HG03039 (cell line): ENCODE data around the gene TIAM2.
A peak's percentile ranks its signal among the peaks of the same experiment; 100 is the strongest.

Experiments
- ATAC-seq: cut with Tn5 transposase; IDR thresholded peaks from one replicate; pipeline ENCODE4 v1.9.1; 2021; ENCODE audit warnings: mild to moderate bottlenecking, moderate library complexity; ENCODE audit not compliant: unreplicated experiment

TIAM2 gene

DNA sequence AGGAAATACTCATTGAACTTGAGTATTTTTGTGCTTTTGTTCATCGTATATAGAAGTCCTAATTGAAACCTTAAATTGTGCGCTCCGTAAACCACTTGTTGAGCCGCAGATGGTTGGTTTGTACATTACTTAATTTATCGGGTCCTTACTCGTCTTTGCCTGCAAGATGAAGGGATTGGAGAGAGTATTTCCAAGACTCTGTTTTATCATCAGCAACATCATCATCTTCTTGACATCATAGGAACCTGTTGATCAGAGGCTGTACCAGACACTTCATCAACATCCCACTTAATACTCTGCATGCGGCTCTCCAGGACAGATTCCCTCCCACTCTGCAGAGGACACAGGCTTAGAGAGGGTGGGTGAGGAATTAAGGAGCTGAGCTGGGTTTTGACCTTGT is 28.6 kb downstream of the TIAM2 start:
- ATAC-seq = no peak

DNA sequence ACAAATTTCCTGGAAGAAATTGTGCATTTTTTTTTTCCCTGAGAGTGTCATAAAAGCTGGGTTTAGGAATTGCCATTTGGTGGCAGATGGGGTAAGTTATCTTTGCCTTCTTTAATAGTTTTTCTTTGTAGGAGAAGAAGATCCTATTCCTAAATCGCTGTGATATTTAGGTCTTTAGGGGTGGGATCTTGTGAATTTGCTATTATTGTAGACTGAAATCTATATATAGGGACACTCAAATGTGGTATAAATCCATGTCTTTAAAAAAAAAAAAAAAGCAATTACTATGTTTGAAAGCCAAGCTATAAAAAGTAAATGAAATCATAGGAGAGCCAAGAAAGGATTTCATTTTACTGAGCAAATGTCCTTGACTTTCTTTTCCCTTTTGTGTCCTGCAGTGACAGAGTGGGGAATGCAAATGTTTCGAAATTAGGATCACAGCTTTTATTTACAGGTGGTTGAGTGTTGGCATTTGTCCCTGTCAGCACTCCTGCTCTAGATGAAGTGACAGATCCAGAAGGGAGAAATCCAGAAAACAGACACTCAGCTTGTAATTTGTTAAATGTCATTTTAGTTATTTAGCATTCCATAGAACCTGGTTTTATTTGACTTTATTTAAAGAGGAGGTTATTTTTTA is 29.4 kb downstream of the TIAM2 start:
- ATAC-seq = no peak

DNA sequence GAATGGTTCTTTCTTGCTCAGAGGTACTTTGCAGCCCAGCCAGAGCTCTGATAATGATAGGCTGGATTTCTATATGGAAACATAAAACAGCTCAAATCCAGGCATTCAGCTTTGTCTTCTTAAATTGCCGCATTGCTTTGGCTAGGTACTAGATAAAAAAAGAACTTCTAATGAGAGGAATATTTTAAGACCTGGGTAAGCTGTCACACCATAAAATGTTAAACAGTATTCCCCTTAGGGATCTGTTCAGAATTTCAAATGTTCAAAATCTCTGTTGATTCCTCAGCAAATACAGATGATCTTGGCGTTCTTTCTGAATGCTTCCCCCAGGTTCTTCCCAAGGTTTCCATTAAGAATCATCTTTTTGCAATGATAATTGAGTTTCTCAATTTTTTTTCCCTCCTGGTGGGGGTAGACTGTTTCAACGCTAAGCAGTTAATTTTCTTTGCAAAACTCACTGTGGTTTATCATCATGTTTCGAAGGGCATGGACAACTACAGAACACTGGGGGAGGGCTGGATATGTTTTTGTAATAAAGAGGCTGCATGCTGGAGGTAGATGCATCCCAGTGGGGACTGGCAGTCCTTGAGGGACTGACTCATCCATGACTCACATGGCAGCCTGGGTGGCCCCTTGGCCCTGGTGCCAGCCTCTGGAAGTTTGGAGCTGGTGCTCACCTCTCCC is 31.0 kb downstream of the TIAM2 start:
- no peak for ATAC-seq

DNA sequence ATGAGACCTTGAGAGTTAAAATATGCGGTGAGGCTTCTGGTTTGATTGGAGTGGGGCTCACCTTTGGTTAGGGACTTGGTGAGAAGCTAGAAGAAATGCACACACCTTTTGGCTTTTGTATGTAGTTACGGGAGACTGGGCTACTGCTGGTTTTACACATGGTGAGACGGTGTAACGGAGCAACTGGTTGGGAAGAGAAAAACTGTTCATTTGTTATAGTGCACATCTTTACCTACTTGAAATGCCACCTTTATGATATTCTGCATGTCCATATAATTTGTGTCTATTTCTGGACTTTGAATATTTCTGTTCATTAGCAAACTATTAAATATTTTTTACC is 31.6 kb downstream of the TIAM2 start:
- no peak for ATAC-seq

DNA sequence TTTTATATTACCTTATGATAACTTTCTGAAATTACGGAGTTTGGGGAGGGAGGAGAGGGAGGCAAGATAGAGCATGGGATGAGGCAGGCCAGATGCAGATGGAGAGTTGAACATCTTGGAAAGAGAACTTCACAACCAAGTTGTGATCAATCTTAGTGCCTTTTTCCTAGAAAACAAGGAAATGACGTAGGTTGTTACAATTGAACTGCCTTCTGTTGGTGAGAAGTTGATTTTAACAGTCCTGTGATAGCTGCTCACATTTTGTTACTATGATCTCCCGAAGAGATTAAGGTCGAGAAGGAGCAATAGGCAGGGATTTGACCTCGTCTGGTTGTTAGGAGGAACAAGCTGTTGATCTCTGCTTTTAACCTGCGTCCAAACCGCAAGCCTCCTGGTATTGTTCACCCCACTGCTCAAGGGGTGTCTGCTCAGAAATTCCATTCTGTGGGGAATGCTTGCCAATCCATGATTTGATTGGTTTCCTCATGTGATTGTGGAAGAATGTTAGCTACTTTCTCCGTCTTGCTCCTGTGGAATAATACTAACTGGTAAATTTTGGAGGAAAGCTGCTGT is 35.1 kb downstream of the TIAM2 start:
- no peak for ATAC-seq

DNA sequence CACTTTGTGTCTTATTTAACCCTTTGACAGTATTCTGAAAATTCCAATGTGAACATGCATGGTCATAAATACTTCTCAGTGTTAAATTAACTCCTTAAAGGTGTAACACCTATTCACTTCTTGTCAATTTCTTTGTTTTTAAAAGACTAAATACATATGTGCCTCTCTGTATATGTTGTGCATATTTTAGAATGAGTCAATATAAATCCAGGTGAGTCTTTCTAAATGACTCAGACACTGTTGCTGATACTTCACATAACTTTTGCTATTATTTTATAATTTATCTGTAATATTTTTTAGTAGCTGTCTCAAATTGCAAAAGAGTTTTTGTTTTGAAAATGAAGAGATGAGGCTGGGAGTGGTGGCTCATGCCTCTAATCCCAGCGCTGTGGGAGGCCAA is 36.0 kb downstream of the TIAM2 start:
- no peak for ATAC-seq

DNA sequence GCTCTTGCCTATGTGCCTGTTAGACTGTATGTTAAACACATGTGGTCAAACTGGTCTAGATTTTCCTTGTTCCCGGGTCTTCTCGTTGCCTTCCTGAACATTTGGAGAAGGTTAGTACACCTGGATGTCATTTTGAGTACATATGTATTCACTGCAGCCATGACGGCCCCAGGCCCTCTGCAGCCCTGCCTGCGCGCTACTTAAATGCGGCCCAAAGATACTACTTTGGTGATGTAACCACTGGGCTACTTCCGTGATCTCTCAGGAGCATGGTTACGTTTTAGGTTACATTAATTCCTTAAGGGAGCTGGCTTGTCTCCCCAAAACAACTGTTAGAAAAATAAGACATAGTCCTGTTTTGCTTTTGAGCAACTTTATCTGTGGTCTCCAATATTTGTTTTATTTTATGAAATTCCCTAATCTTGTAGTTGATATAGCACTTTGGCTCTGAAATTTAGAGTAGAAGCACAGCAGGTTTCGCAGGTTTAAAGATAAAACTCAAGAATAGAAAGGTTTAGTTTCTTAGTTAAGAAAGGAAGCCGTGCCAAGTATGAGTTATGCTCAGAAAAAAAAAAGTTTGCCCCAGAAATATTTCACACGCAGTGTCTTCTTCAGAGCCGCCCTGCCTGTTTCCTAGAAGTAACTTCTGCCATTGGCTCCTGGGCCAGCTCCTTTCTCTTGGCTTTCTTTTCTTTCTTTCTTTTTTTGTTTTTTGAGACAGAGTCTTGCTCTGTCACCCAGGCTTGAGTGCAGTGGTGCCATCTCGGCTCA is 38.1 kb downstream of the TIAM2 start:
- ATAC-seq = no peak

DNA sequence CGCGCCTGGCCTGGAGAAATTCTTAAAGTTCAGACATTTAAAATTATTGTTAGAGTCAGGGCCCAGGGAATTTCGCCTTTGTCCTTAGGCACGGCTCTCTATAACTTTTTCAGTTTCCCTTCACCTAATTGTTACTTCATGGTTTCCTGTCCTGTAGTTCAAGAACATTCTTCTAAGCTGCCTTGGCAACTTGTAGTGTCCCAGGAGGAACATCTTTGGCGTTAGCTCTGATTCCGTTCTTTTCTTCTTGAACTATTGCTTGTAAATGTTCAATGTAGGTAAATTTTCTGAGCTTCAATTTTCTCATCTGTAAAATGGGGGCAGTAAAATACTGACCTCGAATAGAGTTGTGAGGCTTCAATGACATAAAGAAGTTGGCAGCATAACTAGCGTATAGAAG is 41.8 kb downstream of the TIAM2 start:
- ATAC-seq = no peak

DNA sequence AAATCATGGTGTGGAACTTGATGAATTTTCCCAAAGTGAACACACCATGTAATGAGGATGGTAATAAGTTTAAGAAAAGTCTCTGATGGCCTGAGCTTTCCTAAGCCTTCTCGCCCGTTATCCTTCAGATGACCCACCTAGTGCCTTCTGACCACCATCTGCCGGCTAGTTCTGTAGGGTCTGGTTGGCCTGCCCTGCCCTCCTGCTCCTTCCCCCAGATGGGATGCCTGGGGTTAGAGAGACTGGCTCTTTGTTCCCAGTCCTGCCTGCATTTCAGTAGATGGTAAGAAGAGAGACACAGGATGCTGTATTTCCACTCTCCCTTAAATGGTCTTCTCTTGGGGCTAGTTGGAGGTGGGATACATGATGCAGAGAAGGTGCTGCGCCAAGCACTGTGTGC is 43.0 kb downstream of the TIAM2 start:
- ATAC-seq = no peak

DNA sequence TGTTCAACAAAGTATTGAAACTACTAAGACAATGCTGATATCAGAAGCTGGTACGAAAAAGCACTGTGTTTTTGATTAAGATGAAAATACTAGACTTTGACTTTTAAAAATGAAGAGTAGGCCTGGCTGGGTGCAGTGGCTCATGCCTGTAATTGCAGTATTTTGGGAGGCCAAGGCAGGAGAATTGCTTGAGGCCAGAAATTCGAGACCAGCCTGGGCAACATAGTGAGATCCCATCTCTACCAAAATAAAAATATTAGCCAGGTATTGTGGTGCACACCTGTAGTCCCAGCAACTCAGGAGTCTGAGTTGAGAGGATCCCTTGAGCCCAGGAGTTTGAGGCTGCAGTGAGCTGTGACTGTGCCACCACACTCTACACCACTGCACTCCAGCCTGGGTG is 43.4 kb downstream of the TIAM2 start:
- no peak for ATAC-seq

DNA sequence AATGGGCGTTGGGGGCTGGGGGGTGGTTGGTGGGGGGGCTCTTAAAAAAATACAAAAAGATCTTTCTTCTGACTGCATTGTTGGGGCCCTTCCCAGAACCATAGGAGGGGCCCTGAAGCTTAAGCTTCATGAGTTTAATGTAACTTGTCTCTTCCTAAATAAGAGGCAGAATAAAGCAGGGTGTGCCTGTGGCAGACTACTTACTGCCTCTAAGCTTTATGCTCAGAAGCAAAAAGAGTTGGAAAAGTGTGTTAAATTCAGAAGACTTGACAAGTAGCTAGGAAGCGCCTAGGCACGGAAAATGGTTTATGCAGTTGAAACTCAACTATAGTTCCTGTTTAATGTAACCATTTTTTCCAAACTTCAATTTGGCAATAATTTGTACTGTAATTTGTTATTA is 44.5 kb downstream of the TIAM2 start:
- no peak for ATAC-seq

DNA sequence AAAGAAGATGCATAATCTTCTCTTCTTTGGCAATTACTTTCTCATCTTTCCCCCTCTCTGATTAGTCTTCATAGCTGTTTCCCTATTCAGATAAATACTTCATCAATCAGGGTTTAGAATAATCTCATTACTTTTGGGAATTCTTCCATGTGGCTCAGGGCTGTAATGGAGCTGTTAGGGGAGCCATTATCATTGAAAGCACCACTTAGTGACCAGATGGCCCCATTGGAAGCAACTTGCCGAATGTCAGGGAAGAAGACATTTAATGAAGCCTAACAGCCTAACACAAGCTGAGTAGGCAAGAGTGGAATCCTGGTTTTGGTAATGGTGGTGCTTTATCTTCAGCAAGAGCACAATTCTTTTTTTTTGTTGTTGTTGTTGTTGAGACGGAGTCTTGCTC is 45.0 kb downstream of the TIAM2 start:
- no peak for ATAC-seq

DNA sequence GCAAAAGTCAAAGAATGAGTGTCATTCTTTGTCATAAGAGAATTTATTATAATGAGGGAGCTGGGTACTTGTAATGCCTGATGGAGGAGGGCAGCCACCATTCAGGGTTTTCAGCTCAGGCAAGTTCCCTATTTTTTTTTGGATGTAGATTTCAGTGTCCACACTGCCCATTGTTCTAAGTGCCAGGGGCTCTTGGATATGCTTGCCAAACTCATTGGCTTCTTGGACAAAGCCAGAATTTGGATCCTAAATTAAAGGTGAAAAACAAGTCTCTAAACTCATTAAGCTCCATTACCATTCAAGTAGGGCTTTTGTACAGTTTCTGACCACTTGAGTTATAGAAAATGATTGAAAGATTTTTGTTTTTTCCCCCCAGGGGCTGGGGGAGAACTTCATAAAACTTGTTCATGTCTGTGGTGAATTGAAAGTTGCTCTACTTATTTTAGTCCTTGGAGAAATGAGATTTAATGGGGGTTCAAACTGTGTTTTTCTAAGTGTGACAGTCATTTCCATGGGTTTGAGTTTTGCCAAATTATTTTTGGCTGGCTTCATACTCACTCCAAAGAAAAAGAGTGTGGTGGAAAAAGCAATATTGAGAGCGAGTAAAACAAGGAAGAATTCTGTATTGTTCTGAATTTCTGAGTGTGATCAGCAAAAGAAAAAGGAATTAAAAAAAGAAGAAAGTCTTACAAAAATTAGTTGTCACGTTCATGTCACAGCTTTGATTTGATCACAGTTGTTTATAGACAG is 46.0 kb downstream of the TIAM2 start:
- no peak for ATAC-seq

DNA sequence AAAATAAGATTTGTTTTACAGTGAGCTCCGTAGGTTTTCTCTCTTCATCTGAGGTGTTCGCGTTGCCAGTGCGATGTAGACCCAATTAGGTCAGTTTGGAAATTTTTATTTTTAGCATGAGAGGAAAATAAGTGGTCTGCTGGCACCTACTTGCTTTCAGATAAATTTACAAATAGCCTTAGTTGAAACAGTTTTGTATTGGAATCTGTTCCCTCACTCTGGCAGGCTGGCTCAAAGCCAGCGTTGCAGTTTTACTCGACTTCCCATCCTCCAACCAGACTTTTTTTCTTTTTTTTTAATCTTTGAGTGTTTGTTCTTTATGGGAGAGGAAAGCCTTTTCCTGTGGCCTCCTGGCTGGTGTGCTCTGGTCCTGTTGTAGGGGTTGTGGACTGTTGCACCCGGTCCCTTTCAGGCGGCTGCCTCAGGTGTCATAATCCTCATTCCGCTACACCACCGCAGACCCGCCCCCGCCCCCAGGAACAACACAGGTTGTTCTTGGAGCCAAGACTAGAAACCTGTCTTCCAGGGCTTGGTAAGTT is 46.7 kb downstream of the TIAM2 start:
- no peak for ATAC-seq

DNA sequence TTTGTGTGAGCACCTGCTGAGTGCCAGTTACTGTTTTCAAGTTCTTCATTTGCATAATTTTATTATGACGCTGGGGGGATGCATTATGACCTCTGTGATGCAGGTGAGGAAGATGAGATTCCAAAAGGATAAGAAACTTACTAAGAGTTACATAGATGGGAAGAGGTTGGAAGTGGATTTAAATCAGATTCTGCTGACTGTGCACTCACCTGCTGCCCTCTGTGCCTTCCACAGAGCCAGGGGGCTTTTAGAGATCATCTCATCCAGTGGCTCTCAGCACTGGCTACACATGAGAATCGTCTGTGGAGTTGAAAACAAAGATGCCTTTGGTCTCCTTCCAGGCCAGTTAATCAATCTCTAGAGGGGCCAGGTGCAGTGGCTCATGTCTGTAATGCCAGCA is 47.9 kb downstream of the TIAM2 start:
- ATAC-seq = no peak

DNA sequence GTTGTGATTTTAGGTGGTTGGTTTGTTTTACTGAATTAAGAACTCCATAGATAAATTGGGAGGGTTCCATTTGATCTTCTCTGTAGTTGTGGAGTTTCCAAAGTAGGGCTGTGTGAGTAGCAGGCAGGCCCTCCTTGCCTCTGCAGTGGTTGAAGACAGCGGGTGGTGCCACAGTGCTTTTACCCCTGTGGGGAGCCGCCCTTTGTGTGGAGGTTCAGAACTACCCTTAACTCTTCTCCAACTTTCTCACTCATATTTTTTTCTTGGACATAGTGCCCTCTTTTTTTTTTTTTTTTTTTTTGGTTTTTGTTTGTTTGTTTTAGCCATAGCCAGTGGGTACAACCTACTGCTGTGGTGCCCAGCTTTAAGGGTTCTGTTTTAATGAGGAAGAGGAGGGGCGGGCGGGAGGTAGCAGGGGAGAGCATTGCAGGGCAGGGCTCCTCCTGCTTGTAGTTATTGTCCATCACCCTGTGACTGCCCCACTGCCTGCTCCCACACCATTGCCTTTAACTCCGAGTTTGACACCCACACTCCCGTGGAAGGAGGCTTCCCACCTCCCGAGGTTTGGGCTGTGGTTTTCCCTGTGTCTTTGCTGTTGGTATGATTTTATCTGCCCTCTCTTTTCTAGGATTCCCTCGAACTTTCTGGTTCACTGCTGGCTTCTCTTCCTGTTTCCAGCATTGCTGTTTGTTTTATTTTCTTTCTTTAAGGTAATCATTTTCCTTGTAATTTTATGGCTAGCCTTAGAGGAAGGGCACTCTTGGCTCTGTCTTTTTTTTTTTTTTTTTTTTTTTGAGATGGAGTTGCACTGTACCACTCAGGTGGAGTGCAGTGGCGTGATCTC is 50.7 kb downstream of the TIAM2 start:
- ATAC-seq = no peak

DNA sequence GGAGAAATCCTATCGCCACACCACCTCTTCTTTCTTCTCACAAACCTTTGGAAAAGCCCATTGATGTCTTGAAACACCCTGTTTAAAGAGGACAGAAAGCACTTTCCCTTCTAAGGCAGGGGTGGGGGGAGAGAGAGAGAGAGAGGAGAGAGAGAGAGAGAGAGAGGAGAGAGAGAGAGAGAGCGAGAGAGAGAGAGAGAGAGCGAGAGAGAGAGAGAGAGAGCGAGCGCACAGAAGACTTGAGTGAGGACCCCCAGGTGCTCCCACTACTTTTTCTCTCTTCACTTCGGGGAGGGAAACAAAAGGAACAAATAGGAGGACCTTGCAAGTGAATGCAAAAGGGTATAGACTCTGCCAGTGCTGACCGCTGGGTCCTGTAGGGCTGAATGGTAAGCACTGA is 52.4 kb downstream of the TIAM2 start:
- ATAC-seq = no peak

DNA sequence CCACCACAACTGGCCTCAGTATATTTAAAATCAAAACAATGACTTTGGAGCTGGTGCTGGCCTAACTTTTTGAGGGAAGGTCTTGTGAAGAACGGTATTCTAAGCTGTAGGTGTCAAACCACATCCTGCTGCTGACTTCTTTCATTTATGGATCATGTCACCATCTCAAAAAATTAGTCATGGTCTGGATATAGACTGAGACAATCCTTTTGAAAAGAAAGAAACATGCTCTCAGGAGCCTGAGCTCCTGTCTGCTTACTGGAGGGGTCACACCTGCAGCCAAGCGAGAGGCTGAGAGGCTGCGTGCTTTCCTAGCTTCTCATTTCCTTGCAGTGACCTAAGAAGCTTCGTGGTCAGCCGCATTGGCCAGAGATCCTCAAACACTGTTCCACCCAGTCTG is 55.2 kb downstream of the TIAM2 start:
- peak; percentile 86 for ATAC-seq

DNA sequence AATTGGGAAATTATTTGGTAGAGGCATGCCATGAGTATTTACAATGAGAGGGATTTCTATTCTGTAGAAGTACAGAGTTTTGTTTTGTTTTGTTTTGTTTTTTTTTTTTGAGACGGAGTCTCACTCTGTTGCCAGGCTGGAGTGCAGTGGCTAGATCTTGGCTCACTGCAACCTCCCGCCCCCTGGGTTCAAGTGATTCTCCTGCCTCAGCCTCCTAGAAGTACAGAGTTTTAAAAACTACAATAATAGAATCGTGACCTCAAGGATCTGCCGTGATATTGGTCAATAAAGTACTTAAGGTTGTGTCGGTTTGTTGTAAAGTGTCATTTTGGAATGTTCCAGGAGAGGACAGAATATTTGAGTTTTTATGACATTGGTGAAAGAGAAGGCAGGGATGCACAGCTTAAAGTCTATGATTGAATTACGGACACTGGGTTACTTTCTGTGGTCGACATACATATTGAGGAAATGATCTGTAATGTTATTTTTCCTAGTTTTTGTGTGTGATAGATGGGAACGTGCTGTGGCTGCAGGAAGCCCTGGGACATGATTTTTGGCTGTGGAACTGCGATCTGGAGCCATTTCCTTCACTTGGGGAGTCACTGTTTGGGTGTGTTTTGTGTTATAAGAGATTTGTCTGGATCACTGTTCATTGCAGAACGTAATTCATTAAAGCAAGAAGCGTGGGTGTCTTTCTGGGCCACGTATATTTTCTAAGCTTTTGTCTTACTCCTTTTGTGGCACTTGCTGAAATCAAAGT is 59.6 kb downstream of the TIAM2 start:
- no peak for ATAC-seq
